PC-9 (cell line): Measurements from ENCODE around the gene LCE1E.

Experiments used
- CTCF ChIP-seq: fragments of 200-600 bp; sonication (generic); conservative IDR thresholded peaks from 2 replicates; pipeline ENCODE4 v1.6.1; 2017; ENCODE audit warnings: mixed run types, antibody characterized with exemption, mild to moderate bottlenecking, moderate library complexity
- EZH2 ChIP-seq: fragments of 200-600 bp; sonication (generic); IDR thresholded peaks from 2 replicates; pipeline ENCODE4 v1.8.0; 2017; ENCODE audit warnings: antibody characterized with exemption, low read depth

- TF ChIP-seq CTCF: no peak
- TF ChIP-seq EZH2: no peak
Measured at GRCh38 chr1:152806576-152806975, 20.5 kb downstream of the LCE1E start, which contains the start of gene LCE1C.
